Pancreas (tissue), 10 donors: ENCODE data around the gene DOK3. TPM values are rescaled to one million over a fixed set of nuclear protein-coding genes. Genes with fewer than 3 reads are reported as not detected.
A peak's percentile ranks its signal among the peaks of the same experiment; 100 is the strongest.

ENCODE experiments used
- ATAC-seq, 4 donors: fragments of 200-7000 bp; cut with Tn5 transposase; one replicate each; pipeline versions ENCODE4 v1.8.0 to v1.9.1; 2020; ENCODE audit warnings: mild to moderate bottlenecking in 4 of 4, moderate library complexity in 4 of 4
- DNase-seq, 6 donors: peaks; one replicate each; pipeline ENCODE4 v3.0.0-alpha.2; 2020
- FAIRE-seq: peaks from 2 replicates; lab custom pipeline; 2012; peaks lifted over from hg19 to GRCh38; lab: Jason Lieb, UNC
- H3K27ac ChIP-seq, 4 donors: fragments of 200-600 bp; sonication (generic); 1 replicate in 3 of 4; 2 replicates in 1 of 4; pipeline versions ENCODE4 v1.5.0 to v1.8.0; 2020
- H3K27me3 ChIP-seq, 4 donors: fragments of 200-600 bp; one replicate each; pipeline ENCODE4 v1.8.0; 2021
- H3K36me3 ChIP-seq, 3 donors: fragments of 200-600 bp; sonication (generic) in 1 of 3; one replicate each; pipeline versions ENCODE4 v1.5.0 to v1.8.0; 2020 to 2021
- H3K4me1 ChIP-seq, 3 donors: fragments of 200-600 bp; one replicate each; pipeline ENCODE4 v1.8.0; 2021
- H3K4me3 ChIP-seq, 4 donors: fragments of 200-600 bp; sonication (generic) in 2 of 4; one replicate each; pipeline versions ENCODE4 v1.5.0 to v1.8.0; 2020 to 2021
- H3K9me3 ChIP-seq, 4 donors: fragments of 200-600 bp; one replicate each; pipeline ENCODE4 v1.8.0; 2021
- CTCF ChIP-seq, 4 donors: fragments of 200-600 bp; sonication (generic) in 3 of 4; IDR thresholded peaks; one replicate each; pipeline versions ENCODE4 v1.5.0 to v1.8.0; 2021; ENCODE audit warnings: antibody characterized with exemption in 4 of 4
- WGBS, 2 donors: extraction: QIAGEN DNeasy Blood & Tissue Kit; methylation state at CpG; one replicate each; pipeline ENCODE4 v1.1.7; 2013; 5-methylcytosine and 5-hydroxymethylcytosine counted together
- intact Hi-C, 3 donors: fragments of 100-400 bp; cut with DNase I; formaldehyde crosslinking; loops; one replicate each; pipeline versions ENCODE4 v1.11.1 to v1.14.2; 2022
- polyA plus RNA-seq, 2 donors: library from polyadenylated mRNA; stranded (reverse); fragments of 200-250 nt; gene quantifications; one replicate each; pipeline ENCODE4 v1.2.3, GENCODE V29; 2013
- total RNA-seq, 6 donors: library from RNA; stranded (reverse); fragmentation: NEBNext Ultra II Directional in 4 of 6; extraction: Animal tissue kit (Norgen Biotek cat#: 25700) in 4 of 6; gene quantifications; one replicate each; pipeline versions ENCODE4 v1.2.1 to v1.2.4, GENCODE V29; 2021 to 2023
- donor health status: healthy with polysubstance abuse.
- donor health status: DM: no; HTN: no; CAD: no; lungs with moderate emphysema.
- donor health status: DM: no; HTN: no; CAD: no.
- donor health status: control.
- donor health status: control.
- donor health status: Bipolar disorder and iron deficiency.
- donor health status: DM: yes; HTN: yes; CAD: no.
- donor health status: DM: no; HTN: no; CAD: no.
- donor health status: DM: no; HTN: no; CAD: no.
- donor health status: DM: yes; HTN: yes; CAD: no.

The DOK3 gene
- total and polyA plus RNA-seq, 8 donors: 0.98 to 11.4 (median 4.7) TPM

GRCh38 chr5:177476531-177477233 is 32.9 kb downstream of the DOK3 start:
- ATAC-seq: no peak
- 86 to 89% methylated on average over 18 of the region's 18 CpGs for WGBS, 2 donors
- Histone ChIP-seq H3K36me3 (no peaks in the 10 kb centered on the region), H3K27ac (no peak overlapping the region), H3K9me3 (no peaks in the 10 kb centered on the region), H3K4me1 (peaks cover 0 to 6% (median 6%) of the 10 kb centered on the region in 3 donors), H3K4me3 (no peak overlapping the region), H3K27me3 (no peaks in the 10 kb centered on the region)
- TF ChIP-seq CTCF (IDR thresholded peaks at IDR 0.05): no peak
- intact Hi-C loops: no loop called here
- DNase-seq: peak in 1 of 6 donors; percentile 47
- FAIRE-seq: no peak

GRCh38 chr5:177475563-177476427 is 33.8 kb downstream of the DOK3 start:
- H3K9me3 ChIP-seq: no peaks in the 10 kb centered on the region
- no peak overlapping the region for H3K4me3 ChIP-seq
- H3K36me3 ChIP-seq: no peaks in the 10 kb centered on the region
- ATAC-seq: no peak
- no peak for TF ChIP-seq CTCF (IDR thresholded peaks at IDR 0.05)
- FAIRE-seq: no peak
- H3K27me3 ChIP-seq: no peaks in the 10 kb centered on the region
- intact Hi-C loops: no loop called here
- H3K4me1 ChIP-seq: peaks cover 0 to 6% (median 6%) of the 10 kb centered on the region in 3 donors
- no peak overlapping the region for H3K27ac ChIP-seq
- DNase-seq: peak in 1 of 6 donors; percentile 35
- 72 to 81% methylated on average over 11 of the region's 11 CpGs for WGBS, 2 donors

- ATAC-seq (no peak), DNase-seq (peak in 1 of 6 donors; percentile 46), FAIRE-seq (no peak)
- Histone ChIP-seq H3K36me3 (no peaks in the 10 kb centered on the region), H3K27ac (no peak overlapping the region), H3K27me3 (no peaks in the 10 kb centered on the region), H3K4me3 (no peak overlapping the region), H3K9me3 (no peaks in the 10 kb centered on the region), H3K4me1 (peaks cover 0 to 6% (median 6%) of the 10 kb centered on the region in 3 donors)
- 49 to 70% methylated on average over 3 to 4 of the region's 4 CpGs for WGBS, 2 donors
- TF ChIP-seq CTCF (IDR thresholded peaks at IDR 0.05): no peak
- intact Hi-C loops: no loop called here
These were observed 34.6 kb downstream of the DOK3 start for GRCh38 chr5:177474846-177475562.

GRCh38 chr5:177474002-177474476 is 35.6 kb downstream of the DOK3 start:
- Histone ChIP-seq H3K4me3 (no peak overlapping the region), H3K27ac (no peak overlapping the region), H3K36me3 (no peaks in the 10 kb centered on the region), H3K27me3 (no peaks in the 10 kb centered on the region), H3K4me1 (peaks cover 0 to 6% (median 3%) of the 10 kb centered on the region in 3 donors), H3K9me3 (no peaks in the 10 kb centered on the region)
- intact Hi-C loops: no loop called here
- DNase-seq: no peak
- FAIRE-seq: no peak
- ATAC-seq: no peak
- WGBS, 2 donors: 67 to 73% methylated on average over 7 of the region's 7 CpGs
- no peak for TF ChIP-seq CTCF (IDR thresholded peaks at IDR 0.05)
